Large intestine (tissue), 3 donors: ENCODE results near the gene SWAP70. TPM values are rescaled to one million over a fixed set of nuclear protein-coding genes. Genes with fewer than 3 reads are reported as not detected.
"Not testable (repeated sequence)": the region's sequence is repeated elsewhere in the genome, so short reads cannot be mapped to it uniquely, and the experiment has no call there.

Experiments used
- DNase-seq, 2 donors: peaks; one replicate each; pipeline versions ENCODE4 v3.0.0 to v3.0.0-alpha.2; 2013
- H3K27ac ChIP-seq: one replicate; pipeline ENCODE4 v1.5.1; 2013; ENCODE audit warnings: low read length
- H3K27me3 ChIP-seq: 2 replicates; pipeline ENCODE4 v1.6.1; 2013; ENCODE audit warnings: low read length; ENCODE audit not compliant: control insufficient read depth, insufficient read depth
- H3K36me3 ChIP-seq: 2 replicates; pipeline ENCODE4 v1.6.1; 2013; ENCODE audit warnings: low read length; ENCODE audit not compliant: control insufficient read depth, insufficient read depth
- H3K4me1 ChIP-seq: one replicate; pipeline ENCODE4 v1.6.1; 2013; ENCODE audit warnings: low read length; ENCODE audit not compliant: control insufficient read depth, insufficient read depth
- H3K4me3 ChIP-seq: one replicate; pipeline ENCODE4 v1.5.1; 2013; ENCODE audit warnings: low read length
- H3K9me3 ChIP-seq: one replicate; pipeline ENCODE4 v1.6.1; 2013; ENCODE audit warnings: mild to moderate bottlenecking, low read depth, low read length, moderate library complexity; ENCODE audit not compliant: control insufficient read depth
- WGBS: methylation state at CpG from one replicate; pipeline ENCODE4 v1.1.5; 2013; ENCODE audit warnings: low lambda C conversion rate; ENCODE audit not compliant: insufficient coverage; 5-methylcytosine and 5-hydroxymethylcytosine counted together
- polyA plus RNA-seq: library from polyadenylated mRNA; unstranded; fragments of 120-200 nt; gene quantifications from one replicate; pipeline ENCODE4 v1.2.1, GENCODE V29; 2013

Gene SWAP70
- polyA plus RNA-seq, 1 donor: 21.7 TPM

DNA sequence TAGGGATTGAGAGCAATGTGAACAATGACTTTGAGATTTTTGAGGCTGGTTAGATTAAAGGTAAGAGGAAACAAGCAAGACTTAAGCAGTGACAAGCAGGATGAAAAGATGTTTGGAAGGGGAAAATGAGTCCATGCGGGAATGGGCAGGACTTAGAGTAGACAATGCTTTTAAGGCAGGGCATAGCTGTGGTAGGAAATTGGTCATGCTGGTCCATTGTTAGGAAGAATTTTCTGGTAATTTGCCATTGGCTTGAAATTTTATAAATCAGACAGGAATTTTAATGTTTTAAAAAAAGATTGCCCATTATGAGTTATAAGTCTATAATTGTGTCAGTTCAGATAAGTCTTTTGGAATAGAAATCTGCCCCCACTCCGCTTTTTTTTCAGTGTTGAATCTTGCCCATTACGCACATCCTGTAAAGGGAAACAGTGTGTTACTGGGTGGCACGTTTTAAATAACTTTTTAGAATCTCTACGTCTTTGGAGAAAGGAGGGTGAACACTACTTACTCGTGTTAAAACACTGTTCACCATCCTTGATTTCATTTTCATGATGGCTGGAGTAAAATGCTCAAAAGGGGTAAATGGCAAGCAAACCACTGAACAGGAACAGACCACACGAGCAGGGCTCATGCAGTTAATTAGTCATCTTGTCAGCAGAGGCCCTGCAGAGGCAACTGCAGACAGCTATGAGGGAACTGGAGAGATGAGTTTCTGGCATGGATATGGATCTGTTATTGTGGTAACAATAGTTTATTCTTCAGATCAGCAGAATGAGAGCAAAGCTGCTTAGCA, 25.0 kb downstream of the SWAP70 start:
- H3K9me3 ChIP-seq: no peaks in the 10 kb centered on the region
- peaks cover under 1% of the 10 kb centered on the region for H3K36me3 ChIP-seq
- peak in 1 of 2 donors; percentile 59 for DNase-seq
- H3K4me3 ChIP-seq: no peak overlapping the region
- H3K27ac ChIP-seq: peak overlapping the region; percentile 35
- WGBS: 53% methylated on average over 4 of the region's 7 CpGs
- H3K27me3 ChIP-seq: no peaks in the 10 kb centered on the region
- H3K4me1 ChIP-seq: peaks cover 25% of the 10 kb centered on the region

DNA sequence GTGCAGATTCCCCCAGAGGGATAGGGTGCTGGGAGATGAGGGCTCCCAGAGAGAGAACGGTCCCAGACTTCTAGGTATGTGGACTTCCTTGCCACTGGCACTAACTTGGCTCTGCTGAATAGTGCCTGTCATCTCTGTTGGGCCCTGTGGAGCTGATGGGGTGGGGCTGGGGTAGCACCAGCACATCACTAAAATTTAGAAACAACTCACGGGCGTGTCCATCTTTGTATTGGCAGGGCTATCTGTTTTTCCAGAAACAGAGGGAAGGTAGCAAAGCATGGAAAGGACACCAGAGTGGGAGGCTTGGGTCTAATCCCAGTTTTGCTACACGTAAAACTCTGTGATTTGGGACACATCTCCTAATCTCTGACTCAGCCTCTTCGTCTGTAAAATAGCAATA, 25.8 kb downstream of the SWAP70 start:
- peak overlapping the region; percentile 35 for H3K27ac ChIP-seq
- peaks cover 6% of the 10 kb centered on the region for H3K36me3 ChIP-seq
- no peaks in the 10 kb centered on the region for H3K27me3 ChIP-seq
- H3K4me3 ChIP-seq: no peak overlapping the region
- WGBS: no CpG with 5 or more reads among the region's 5 CpGs
- peaks cover 25% of the 10 kb centered on the region for H3K4me1 ChIP-seq
- no peak for DNase-seq
- no peaks in the 10 kb centered on the region for H3K9me3 ChIP-seq

DNA sequence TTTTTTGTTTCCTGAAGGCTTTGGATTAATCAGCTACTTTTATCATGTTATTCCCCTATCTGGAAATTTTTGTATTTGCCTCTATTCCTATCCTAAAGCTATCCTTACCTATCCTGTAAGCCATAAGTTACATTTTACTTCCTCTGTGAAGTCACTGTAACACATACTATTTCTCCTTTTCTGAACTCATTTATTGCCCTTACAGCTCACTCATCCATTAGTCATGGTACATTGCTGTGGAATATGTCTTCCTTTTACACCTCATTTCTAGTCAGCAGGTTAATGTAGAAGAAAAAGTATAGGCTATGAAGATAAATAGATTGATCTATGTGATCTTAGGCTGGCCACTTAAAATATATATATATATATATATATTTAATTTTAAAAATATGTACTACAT, 28.0 kb downstream of the SWAP70 start:
- Histone ChIP-seq H3K27ac (peak overlapping the region; percentile 60), H3K9me3 (no peaks in the 10 kb centered on the region), H3K4me1 (peaks cover 25% of the 10 kb centered on the region), H3K36me3 (peaks cover 18% of the 10 kb centered on the region), H3K4me3 (no peak overlapping the region), H3K27me3 (no peaks in the 10 kb centered on the region)
- peak; percentile 31 to 65 for DNase-seq

DNA sequence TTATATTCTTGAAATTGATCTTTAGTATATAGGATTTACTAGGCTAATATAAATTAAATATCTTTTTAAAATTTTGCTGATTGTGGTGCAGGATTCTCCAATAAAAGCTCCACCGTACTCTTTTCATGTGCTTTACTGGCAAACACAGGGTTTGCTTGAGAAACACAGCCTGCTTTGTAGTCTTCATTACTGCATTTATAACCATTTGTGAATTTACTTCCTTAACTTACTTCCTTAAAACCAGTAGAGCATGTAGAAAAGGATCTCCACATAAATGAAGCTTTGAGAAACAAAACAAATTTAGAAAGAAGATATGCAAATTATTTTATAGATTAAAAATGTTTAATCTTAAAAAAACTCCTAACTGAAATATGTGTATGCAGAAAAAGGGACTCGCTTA, 28.8 kb downstream of the SWAP70 start:
- H3K36me3 ChIP-seq: peaks cover 19% of the 10 kb centered on the region
- no peak for DNase-seq
- H3K27me3 ChIP-seq: no peaks in the 10 kb centered on the region
- H3K4me1 ChIP-seq: peaks cover 25% of the 10 kb centered on the region
- H3K9me3 ChIP-seq: no peaks in the 10 kb centered on the region
- H3K27ac ChIP-seq: peak overlapping the region; percentile 49
- H3K4me3 ChIP-seq: no peak overlapping the region
- 50% methylated on average over 2 of the region's 2 CpGs for WGBS

DNA sequence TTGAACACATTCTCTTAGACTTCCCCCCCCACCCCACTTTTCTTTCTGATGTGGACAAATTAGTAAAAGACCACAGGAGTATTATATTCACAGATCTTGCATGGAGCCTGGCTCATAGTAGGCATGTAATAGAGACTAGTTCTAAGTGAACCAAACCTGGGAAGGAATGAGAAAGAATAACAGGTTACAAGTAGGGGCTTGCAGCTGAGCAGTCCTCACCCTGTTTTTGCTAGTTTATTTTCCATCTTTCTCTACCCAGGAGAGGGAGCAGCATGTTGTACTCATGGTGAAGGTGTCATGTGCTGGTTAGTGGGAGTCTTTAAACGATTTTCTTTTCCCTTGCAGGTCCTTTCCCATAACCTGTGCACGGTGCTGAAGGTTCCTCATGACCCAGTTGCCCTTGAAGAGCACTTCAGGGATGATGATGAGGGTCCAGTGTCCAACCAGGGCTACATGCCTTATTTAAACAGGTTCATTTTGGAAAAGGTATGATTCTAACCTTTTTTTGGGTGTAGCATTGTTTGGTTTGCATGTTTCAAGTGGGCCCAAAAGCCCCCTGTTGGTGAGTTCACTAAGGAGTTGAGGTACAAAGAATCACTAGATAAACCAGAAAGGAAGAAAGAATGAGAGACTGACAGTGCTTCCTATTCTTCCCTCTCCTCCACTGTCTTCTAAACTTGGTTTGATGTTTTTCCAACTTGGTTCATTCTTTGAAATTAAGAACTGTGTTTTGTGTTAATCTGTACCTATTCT, 30.1 kb downstream of the SWAP70 start:
- H3K27me3 ChIP-seq: no peaks in the 10 kb centered on the region
- H3K9me3 ChIP-seq: no peaks in the 10 kb centered on the region
- DNase-seq: no peak
- no peak overlapping the region for H3K27ac ChIP-seq
- no peak overlapping the region for H3K4me3 ChIP-seq
- H3K36me3 ChIP-seq: peaks cover 21% of the 10 kb centered on the region
- peaks cover 25% of the 10 kb centered on the region for H3K4me1 ChIP-seq
- no CpG with 5 or more reads among the region's 2 CpGs for WGBS

DNA sequence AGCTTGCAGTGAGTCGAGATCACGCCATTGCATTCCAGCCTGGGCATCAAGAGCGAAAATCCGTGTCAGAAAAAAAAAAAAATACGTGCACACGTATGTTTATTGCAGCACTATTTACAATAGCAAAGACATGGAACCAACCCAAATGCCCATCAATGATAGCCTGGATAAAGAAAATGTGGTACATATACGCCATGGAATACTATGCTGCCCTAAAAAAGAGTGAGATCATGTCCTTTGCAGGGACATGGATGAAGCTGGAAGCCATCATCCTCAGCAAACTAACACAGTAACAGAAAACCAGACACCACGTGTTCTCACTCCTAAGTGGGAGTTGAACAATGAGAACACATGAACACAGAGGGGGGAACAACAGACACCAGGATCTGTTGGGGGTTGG, 31.4 kb downstream of the SWAP70 start:
- 100% methylated on average over 4 of the region's 8 CpGs for WGBS

DNA sequence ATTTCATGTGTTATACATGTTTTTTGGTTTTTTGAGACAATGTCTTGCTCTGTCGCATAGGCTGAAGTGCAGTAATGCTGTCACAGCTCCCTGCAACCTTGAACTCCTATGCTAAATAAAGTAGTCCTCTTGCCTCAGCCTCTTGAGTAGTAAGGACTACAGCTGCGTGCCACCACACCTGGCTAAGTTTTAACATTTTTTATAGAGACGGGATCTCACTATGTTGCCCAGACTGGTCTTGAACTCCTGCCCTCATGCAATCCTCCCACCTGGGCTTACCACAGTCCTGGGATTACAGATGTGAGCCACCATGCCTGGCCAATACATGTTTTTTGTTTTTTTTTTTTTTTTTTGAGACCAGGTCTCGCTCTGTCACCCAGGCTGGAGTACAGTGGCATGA, 33.9 kb downstream of the SWAP70 start:
- H3K27ac ChIP-seq: no peak overlapping the region
- WGBS: 100% methylated on average over 1 of the region's 4 CpGs
- no peak for DNase-seq

More for the DNA sequence above, 31.4 kb downstream of the SWAP70 start:
- Histone ChIP-seq H3K4me1 (peaks cover 19% of the 10 kb centered on the region), H3K36me3 (peaks cover 21% of the 10 kb centered on the region)
- H3K27ac ChIP-seq, H3K27me3 ChIP-seq, H3K4me3 ChIP-seq, H3K9me3 ChIP-seq, DNase-seq: not testable (repeated sequence)

DNA sequence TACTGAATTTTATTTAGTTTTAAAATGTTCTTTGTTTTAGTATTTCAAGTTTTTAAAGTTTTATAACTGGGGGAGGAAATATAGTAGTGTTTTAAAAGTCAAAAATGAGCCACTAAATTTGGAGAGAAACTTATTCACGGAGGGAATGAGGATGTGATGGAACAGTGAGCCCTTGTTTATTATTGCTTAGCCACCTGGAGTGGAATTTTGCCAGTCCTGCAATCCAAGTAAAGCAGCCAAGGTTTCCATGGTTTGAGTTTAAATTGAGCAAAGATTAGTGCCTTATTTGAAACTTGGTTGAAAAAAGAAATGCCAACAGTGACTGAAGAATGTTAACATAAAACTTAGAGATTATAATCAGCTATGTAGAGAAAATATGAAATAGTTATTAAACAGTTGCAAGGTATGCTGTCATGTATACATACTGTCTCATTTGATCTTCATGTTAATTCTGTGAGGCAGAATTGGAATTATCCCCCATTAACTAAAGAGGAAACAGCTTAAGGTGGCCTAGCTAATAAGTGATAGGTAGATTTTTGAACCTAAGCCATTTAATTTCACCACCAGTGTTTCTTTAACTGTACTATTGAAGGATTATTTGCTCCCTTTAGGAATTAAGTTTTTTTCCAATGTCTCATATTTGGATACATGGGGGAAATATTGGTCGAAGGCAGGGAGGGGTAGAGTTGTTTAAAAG, 36.4 kb downstream of the SWAP70 start:
- H3K4me3 ChIP-seq: no peak overlapping the region
- no peaks in the 10 kb centered on the region for H3K27me3 ChIP-seq
- DNase-seq: no peak
- no peaks in the 10 kb centered on the region for H3K4me1 ChIP-seq
- H3K27ac ChIP-seq: no peak overlapping the region
- H3K9me3 ChIP-seq: no peaks in the 10 kb centered on the region
- no CpG with 5 or more reads among the region's 2 CpGs for WGBS
- peaks cover 11% of the 10 kb centered on the region for H3K36me3 ChIP-seq

More for the DNA sequence above, 33.9 kb downstream of the SWAP70 start:
- peaks cover 5% of the 10 kb centered on the region for H3K4me1 ChIP-seq
- no peaks in the 10 kb centered on the region for H3K27me3 ChIP-seq
- H3K4me3 ChIP-seq: no peak overlapping the region
- H3K36me3 ChIP-seq: peaks cover 21% of the 10 kb centered on the region
- no peaks in the 10 kb centered on the region for H3K9me3 ChIP-seq

DNA sequence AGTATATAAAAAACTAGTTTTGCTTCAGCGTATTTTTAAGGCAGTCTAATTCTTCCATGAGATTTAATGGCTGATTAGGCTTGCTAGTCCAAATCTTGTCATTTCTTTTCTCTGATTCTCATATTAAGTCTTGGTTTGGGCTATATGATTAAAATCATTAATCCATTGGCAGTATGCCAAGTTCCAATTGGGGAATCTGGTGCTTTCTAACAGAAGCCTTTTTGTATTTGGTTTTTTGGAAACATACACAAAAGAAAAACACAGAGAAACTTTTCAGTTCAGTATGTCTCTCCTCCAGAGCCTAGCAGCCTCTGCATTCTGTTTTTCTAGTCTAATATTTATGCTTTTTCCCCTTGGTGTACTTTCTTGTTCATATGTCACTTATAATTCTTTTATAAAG, 37.9 kb downstream of the SWAP70 start:
- Histone ChIP-seq H3K27ac (no peak overlapping the region), H3K4me3 (no peak overlapping the region), H3K4me1 (no peaks in the 10 kb centered on the region), H3K36me3 (peaks cover 3% of the 10 kb centered on the region), H3K9me3 (no peaks in the 10 kb centered on the region), H3K27me3 (no peaks in the 10 kb centered on the region)
- WGBS: 100% methylated on average over 1 of the region's 1 CpG
- no peak for DNase-seq

DNA sequence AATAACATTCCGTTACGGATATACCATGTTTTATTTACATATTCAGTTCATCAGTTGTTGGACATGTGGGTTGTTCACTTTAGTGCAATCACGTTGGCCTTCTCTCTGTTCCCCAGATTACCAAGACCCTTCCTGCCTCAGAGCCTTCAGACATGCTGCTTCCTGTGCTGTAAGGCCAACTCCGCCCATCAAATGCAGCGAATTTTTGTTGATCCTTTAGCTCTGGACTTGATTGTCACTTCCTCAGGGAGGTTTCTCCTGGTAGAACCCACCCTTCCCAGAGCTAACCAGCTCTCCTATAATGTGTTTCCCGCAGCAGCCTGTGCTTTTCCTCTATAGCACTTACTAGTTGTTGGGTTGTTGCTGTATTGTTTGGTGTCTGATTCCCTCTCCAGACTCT, 39.4 kb downstream of the SWAP70 start:
- WGBS: 97% methylated on average over 3 of the region's 6 CpGs
- H3K4me1 ChIP-seq: no peaks in the 10 kb centered on the region
- DNase-seq: no peak
- no peaks in the 10 kb centered on the region for H3K36me3 ChIP-seq
- H3K27ac ChIP-seq: no peak overlapping the region
- no peak overlapping the region for H3K4me3 ChIP-seq
- H3K27me3 ChIP-seq: no peaks in the 10 kb centered on the region
- no peaks in the 10 kb centered on the region for H3K9me3 ChIP-seq
